ENCODE results near the gene TNIP2. TPM values are rescaled to one million over a fixed set of nuclear protein-coding genes. Genes with fewer than 3 reads are reported as not detected.

The TNIP2 gene
- total and polyA plus RNA-seq, 12 donors = 12.6 to 33.7 (median 18.4) TPM

GRCh38 chr4:2698504-2698903, 57.6 kb downstream of the TNIP2 start:
- WGBS, 2 donors = 78 to 80% methylated on average over 1 of the region's 1 CpG
- TF ChIP-seq CTCF (IDR thresholded peaks at IDR 0.05) = no peak
- ATAC-seq = no peak
- H3K4me1 ChIP-seq = no peaks in the 10 kb centered on the region
- no peak overlapping the region for H3K4me3 ChIP-seq
- no peak for DNase-seq
- H3K36me3 ChIP-seq = peaks cover 0 to 100% (median 86%) of the 10 kb centered on the region in 9 donors
- H3K27ac ChIP-seq = no peak overlapping the region
- H3K9me3 ChIP-seq = no peaks in the 10 kb centered on the region
- no peaks in the 10 kb centered on the region for H3K27me3 ChIP-seq
- intact Hi-C loops (cut with DNase I) = no loop called here

GRCh38 chr4:2697995-2698414, 58.1 kb downstream of the TNIP2 start:
- Histone ChIP-seq H3K9me3 (no peaks in the 10 kb centered on the region), H3K27ac (no peak overlapping the region), H3K4me3 (no peak overlapping the region), H3K27me3 (no peaks in the 10 kb centered on the region), H3K4me1 (no peaks in the 10 kb centered on the region), H3K36me3 (peaks cover 0 to 100% (median 86%) of the 10 kb centered on the region in 9 donors)
- intact Hi-C loops (cut with DNase I) = no loop called here
- no peak for DNase-seq
- 84 to 86% methylated on average over 8 of the region's 8 CpGs for WGBS, 2 donors
- TF ChIP-seq CTCF (IDR thresholded peaks at IDR 0.05) = no peak
- peak in 1 of 8 donors; percentile 32 for ATAC-seq

GRCh38 chr4:2696423-2696822, 59.7 kb downstream of the TNIP2 start:
- no peak for ATAC-seq
- intact Hi-C loops (cut with DNase I) = no loop called here

GRCh38 chr4:2695346-2696060, 60.6 kb downstream of the TNIP2 start:
- H3K27me3 ChIP-seq = no peaks in the 10 kb centered on the region
- WGBS, 2 donors = 93 to 94% methylated on average over 5 of the region's 5 CpGs
- H3K9me3 ChIP-seq = no peaks in the 10 kb centered on the region
- H3K36me3 ChIP-seq = peaks cover 0 to 100% (median 73%) of the 10 kb centered on the region in 9 donors
- intact Hi-C loops (cut with DNase I) = no loop called here
- TF ChIP-seq CTCF (IDR thresholded peaks at IDR 0.05) = no peak
- H3K27ac ChIP-seq = no peak overlapping the region
- no peak overlapping the region for H3K4me3 ChIP-seq
- ATAC-seq = no peak
- no peaks in the 10 kb centered on the region for H3K4me1 ChIP-seq
- no peak for DNase-seq

More at GRCh38 chr4:2696423-2696822, 59.7 kb downstream of the TNIP2 start:
- H3K36me3 ChIP-seq = peaks cover 0 to 100% (median 76%) of the 10 kb centered on the region in 9 donors
- H3K4me1 ChIP-seq = no peaks in the 10 kb centered on the region
- DNase-seq = no peak
- H3K4me3 ChIP-seq = no peak overlapping the region
- WGBS, 2 donors = 83 to 86% methylated on average over 14 of the region's 14 CpGs
- no peaks in the 10 kb centered on the region for H3K27me3 ChIP-seq
- no peak overlapping the region for H3K27ac ChIP-seq
- H3K9me3 ChIP-seq = no peaks in the 10 kb centered on the region
- no peak for TF ChIP-seq CTCF (IDR thresholded peaks at IDR 0.05)
